SK-N-SH (cell line): Measurements from ENCODE around the gene TMEM123. TPM values are rescaled to one million over a fixed set of nuclear protein-coding genes. Genes with fewer than 3 reads are reported as not detected.

Experiments used
- CTCF ChIA-PET: fragments of 300-600, 350-600 bp; formaldehyde crosslinking; extraction: SDS; loops from one replicate; lab custom pipeline; 2021; lab: Yijun Ruan, JAX
- POLR2A ChIA-PET: fragments of 350-600 bp; sonication (Branson Sonifier 250); formaldehyde crosslinking; extraction: SDS; loops from one replicate; lab custom pipeline; 2020; ENCODE audit warnings: antibody characterized with exemption, inconsistent platforms; lab: Yijun Ruan, JAX
- DNase-seq: peaks from one replicate; pipeline ENCODE4 v3.0.0; 2012
- H2AFZ ChIP-seq: fragments of 200-600 bp; sonication (generic); 2 replicates; pipeline ENCODE4 v1.8.1; 2016; ENCODE audit warnings: antibody characterized with exemption, mild to moderate bottlenecking, low read depth
- H3F3A ChIP-seq: fragments of 200-600 bp; sonication (generic); replicated peaks from 2 replicates; pipeline ENCODE3; 2016; ENCODE audit warnings: antibody characterized with exemption, mild to moderate bottlenecking; ENCODE audit not compliant: insufficient read depth
- H3K27ac ChIP-seq, 2 experiments: fragments of 200-500 bp in 1 of 2; fragments of 200-600 bp in 1 of 2; sonication (Bioruptor generic) in 1 of 2; sonication (generic), shearing (Covaris generic) in 1 of 2; 2 replicates each; pipeline versions ENCODE4 v1.5.1 to v1.6.1; 2014 to 2016; ENCODE audit warnings: low read depth in 2 of 2, inconsistent platforms in 1 of 2, low read length in 1 of 2, mild to moderate bottlenecking in 1 of 2, mixed read lengths in 1 of 2
- H3K27me3 ChIP-seq: fragments of 200-600 bp; sonication (generic), shearing (Covaris generic); 2 replicates; pipeline ENCODE4 v1.6.1; 2016; ENCODE audit warnings: mixed run types; ENCODE audit not compliant: insufficient read depth
- H3K36me3 ChIP-seq, 2 experiments: fragments of 200-500 bp in 1 of 2; fragments of 200-600 bp in 1 of 2; sonication (Bioruptor generic) in 1 of 2; sonication (generic) in 1 of 2; replicated peaks in 1 of 2; 2 replicates each; pipeline versions ENCODE3 to v1.5.1; 2014 to 2016; ENCODE audit warnings: low read length in 1 of 2, mild to moderate bottlenecking in 1 of 2; ENCODE audit not compliant: insufficient read depth in 2 of 2, control insufficient read depth in 1 of 2
- H3K4me1 ChIP-seq, 2 experiments: fragments of 200-500 bp in 1 of 2; fragments of 200-600 bp in 1 of 2; sonication (Bioruptor generic) in 1 of 2; sonication (generic), shearing (Covaris generic) in 1 of 2; 2 replicates each; pipeline versions ENCODE4 v1.5.1 to v1.6.1; 2014 to 2016; ENCODE audit warnings: low read depth in 1 of 2, low read length in 1 of 2, mixed run types in 1 of 2; ENCODE audit not compliant: insufficient read depth in 2 of 2, control insufficient read depth in 1 of 2
- H3K4me2 ChIP-seq: fragments of 200-600 bp; sonication (generic), shearing (Covaris generic); 2 replicates; pipeline ENCODE4 v1.6.1; 2017; ENCODE audit warnings: mixed run types
- H3K4me3 ChIP-seq, 2 experiments: fragments of 200-500 bp in 1 of 2; fragments of 200-600 bp in 1 of 2; sonication (Bioruptor generic) in 1 of 2; sonication (generic), shearing (Covaris generic) in 1 of 2; 2 replicates each; pipeline versions ENCODE4 v1.5.1 to v1.8.1; 2014 to 2016; ENCODE audit warnings: low read depth in 2 of 2, inconsistent platforms in 1 of 2, low read length in 1 of 2, mild to moderate bottlenecking in 1 of 2, mixed read lengths in 1 of 2, moderate library complexity in 1 of 2
- H3K79me2 ChIP-seq: fragments of 200-600 bp; sonication (generic); 2 replicates; pipeline ENCODE4 v1.8.1; 2017; ENCODE audit warnings: mild to moderate bottlenecking; ENCODE audit not compliant: insufficient read depth
- H3K9ac ChIP-seq: fragments of 200-600 bp; sonication (generic); 2 replicates; pipeline ENCODE4 v1.6.1; 2017; ENCODE audit warnings: mixed run types
- H3K9me2 ChIP-seq: fragments of 200-600 bp; sonication (generic); 2 replicates; pipeline ENCODE4 v1.6.1; 2017; ENCODE audit warnings: mixed run types
- H3K9me3 ChIP-seq: fragments of 200-600 bp; sonication (generic); 2 replicates; pipeline ENCODE4 v1.6.1; 2017; ENCODE audit warnings: mixed run types, mild to moderate bottlenecking, moderate library complexity
- H4K20me1 ChIP-seq: fragments of 200-600 bp; sonication (generic); 2 replicates; pipeline ENCODE4 v1.6.1; 2017; ENCODE audit warnings: mild to moderate bottlenecking, mixed run types; ENCODE audit not compliant: insufficient read depth
- EP300 ChIP-seq, 2 experiments: IDR thresholded peaks; 2 replicates each; pipeline versions ENCODE4 v1.4.0 to v1.6.1; 2012; ENCODE audit warnings: borderline replicate concordance in 1 of 2, low read depth in 1 of 2, low read length in 1 of 2
- EZH2phosphoT487 ChIP-seq: fragments of 200-600 bp; sonication (generic); IDR thresholded peaks from 2 replicates; pipeline ENCODE4 v1.6.1; 2017; ENCODE audit warnings: low read depth, mixed run types, mild to moderate bottlenecking, antibody characterized with exemption, moderate library complexity, borderline replicate concordance
- FOSL2 ChIP-seq: IDR thresholded peaks from 2 replicates; pipeline ENCODE4 v1.4.0; 2012; ENCODE audit warnings: low read depth, mild to moderate bottlenecking, moderate library complexity, borderline replicate concordance
- GATA2 ChIP-seq: sonication (generic); formaldehyde crosslinking; IDR thresholded peaks from 2 replicates; pipeline ENCODE4 v1.5.0; 2020; ENCODE audit warnings: mild to moderate bottlenecking, missing genetic modification reagents
- JUND ChIP-seq: IDR thresholded peaks from 2 replicates; pipeline ENCODE4 v1.4.0; 2012
- MEF2A ChIP-seq: IDR thresholded peaks from 2 replicates; pipeline ENCODE4 v1.4.0; 2012; ENCODE audit warnings: low read depth, borderline replicate concordance
- NFIC ChIP-seq: IDR thresholded peaks from 2 replicates; pipeline ENCODE4 v1.4.0; 2012; ENCODE audit warnings: borderline replicate concordance
- NRF1 ChIP-seq: IDR thresholded peaks from 2 replicates; pipeline ENCODE4 v1.6.1; 2012; ENCODE audit warnings: low read depth, mild to moderate bottlenecking, low read length
- PBX3 ChIP-seq: IDR thresholded peaks from 2 replicates; pipeline ENCODE4; 2012
- POLR2AphosphoS5 ChIP-seq: IDR thresholded peaks from 2 replicates; pipeline ENCODE4 v1.6.1; 2012; ENCODE audit warnings: low read depth, low read length
- RAD21 ChIP-seq: IDR thresholded peaks from 2 replicates; pipeline ENCODE4 v1.6.1; 2012; ENCODE audit warnings: mild to moderate bottlenecking, low read length
- RFX5 ChIP-seq: IDR thresholded peaks from 2 replicates; pipeline ENCODE4 v1.6.1; 2012; ENCODE audit warnings: mild to moderate bottlenecking, improper control_type of control experiment, low read length
- RXRA ChIP-seq: IDR thresholded peaks from 2 replicates; pipeline ENCODE4 v1.4.0; 2012; ENCODE audit warnings: low read depth, mild to moderate bottlenecking, borderline replicate concordance
- SMC3 ChIP-seq: IDR thresholded peaks from 2 replicates; pipeline ENCODE4 v1.6.1; 2012; ENCODE audit warnings: low read depth, low read length, improper control_type of control experiment
- TAF1 ChIP-seq: IDR thresholded peaks from 2 replicates; pipeline ENCODE4 v1.6.1; 2012; ENCODE audit warnings: low read depth, mild to moderate bottlenecking, low read length, moderate library complexity, borderline replicate concordance
- TCF12 ChIP-seq: IDR thresholded peaks from 2 replicates; pipeline ENCODE4 v1.4.0; 2012
- USF1 ChIP-seq: IDR thresholded peaks from 2 replicates; pipeline ENCODE4 v1.4.0; 2012; ENCODE audit warnings: low read depth, borderline replicate concordance
- WGBS: methylation state at CpG from one replicate; pipeline ENCODE4 v1.1.6; 2017; ENCODE audit warnings: low lambda C conversion rate; 5-methylcytosine and 5-hydroxymethylcytosine counted together
- polyA plus RNA-seq, 3 experiments: library from polyadenylated mRNA; depleted of rRNA; stranded (reverse); fragments of >200 nt; gene quantifications; 2 replicates each; pipeline ENCODE4 v1.2.3, GENCODE V29; 2012
- TF ChIP-seq, protein P1 (sequence below): IDR thresholded peaks from 2 replicates; pipeline ENCODE4 v1.4.0; 2012; ENCODE audit warnings: low read depth

The TMEM123 gene
- polyA plus RNA-seq, 1 of the 3 experiments (the other 2 are of a cell fraction), result 86.1 TPM

DNA sequence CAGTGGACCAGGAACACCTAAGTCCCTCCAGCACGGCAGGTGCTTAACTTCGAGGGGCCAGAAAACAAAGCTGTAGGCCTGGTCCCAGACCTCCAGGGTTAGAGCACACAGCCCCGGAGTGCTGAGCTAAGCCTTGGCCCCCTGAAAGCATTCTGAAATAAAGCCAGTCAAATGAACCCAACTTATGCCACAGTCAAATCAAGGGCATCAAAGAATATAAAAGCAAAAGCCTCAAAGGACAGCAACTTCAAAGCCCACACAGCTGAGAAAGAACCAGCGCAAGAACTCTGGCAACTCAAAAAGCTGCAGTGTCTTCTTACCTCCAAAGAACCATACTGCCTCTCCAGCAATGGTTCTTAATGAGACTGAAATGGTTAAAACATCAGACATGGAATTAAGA, 39.1 kb downstream of the TMEM123 start:
- TF ChIP-seq NFIC (no peak), NRF1 (no peak), JUND (no peak), FOSL2 (no peak)
- H3K4me1 ChIP-seq, result peaks cover 0 to 8% of the 10 kb centered on the region in 2 experiments; a peak in 3 of 4 replicates
- WGBS, result 95% methylated on average over 3 of the region's 4 CpGs

DNA sequence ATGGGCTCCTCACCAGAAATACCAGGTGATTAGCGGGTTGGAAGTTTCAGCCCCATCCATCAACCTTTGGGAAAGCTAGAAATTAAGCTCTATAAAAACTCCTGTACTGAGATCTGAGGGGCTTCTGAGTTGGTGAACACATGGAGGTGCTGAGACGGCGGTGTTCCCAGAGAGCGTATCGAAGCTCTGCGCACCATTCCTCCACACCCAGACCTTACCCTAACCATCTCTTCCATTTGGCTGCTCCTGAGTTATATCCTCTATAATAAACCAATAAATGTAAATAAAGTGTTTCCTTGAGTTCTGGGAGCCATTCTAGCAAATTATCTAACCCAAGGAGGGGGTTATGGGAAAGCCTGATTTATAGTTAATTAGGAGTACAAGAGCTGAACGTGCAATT, 41.4 kb downstream of the TMEM123 start:
- Histone ChIP-seq H2AFZ (no peak overlapping the region), H3K4me1 (peaks cover 0 to 8% of the 10 kb centered on the region in 2 experiments; a peak in 3 of 4 replicates), H3K9me2 (no peaks in the 10 kb centered on the region), H3K4me2 (no peak overlapping the region), H3K36me3 (peaks cover 0 to 15% of the 10 kb centered on the region in 2 experiments), H3F3A (peaks cover 23% of the 10 kb centered on the region), H3K27me3 (no peaks in the 10 kb centered on the region), H3K9ac (no peak overlapping the region), H3K9me3 (no peaks in the 10 kb centered on the region), H3K27ac (peak overlapping the region in 1 of 2 experiments; percentile 61; a peak in 1 of 4 replicates), H4K20me1 (0 out of 2 replicates have a peak, but pooled peaks cover 5% of the 10 kb centered on the region), H3K79me2 (peaks cover 78% of the 10 kb centered on the region), H3K4me3 (no peak overlapping the region)
- no peak for TF ChIP-seq MEF2A
- no peak for DNase-seq
- 97% methylated on average over 7 of the region's 7 CpGs for WGBS
- ChIA-PET POLR2A (no interaction called here), CTCF (no interaction called here)

More for the DNA sequence above, 39.1 kb downstream of the TMEM123 start:
- Histone ChIP-seq H3K27me3 (no peaks in the 10 kb centered on the region), H3F3A (peaks cover 23% of the 10 kb centered on the region), H3K4me3 (no peak overlapping the region), H3K9me2 (no peaks in the 10 kb centered on the region), H3K4me2 (no peak overlapping the region), H3K9ac (no peak overlapping the region), H4K20me1 (0 out of 2 replicates have a peak, but pooled peaks cover 5% of the 10 kb centered on the region), H3K79me2 (peaks cover 83% of the 10 kb centered on the region), H2AFZ (no peak overlapping the region), H3K9me3 (peaks cover 7% of the 10 kb centered on the region; the same call in 1 of the 2 replicates), H3K27ac (no peak overlapping the region), H3K36me3 (peaks cover 0 to 18% of the 10 kb centered on the region in 2 experiments)
- ChIA-PET POLR2A (no interaction called here), CTCF (interaction anchor here (0.7 kb wide), 1 partner anchor 82 kb away, joined by 3 read pairs; no protein-coding TSS in a partner anchor)
- DNase-seq, result no peak

DNA sequence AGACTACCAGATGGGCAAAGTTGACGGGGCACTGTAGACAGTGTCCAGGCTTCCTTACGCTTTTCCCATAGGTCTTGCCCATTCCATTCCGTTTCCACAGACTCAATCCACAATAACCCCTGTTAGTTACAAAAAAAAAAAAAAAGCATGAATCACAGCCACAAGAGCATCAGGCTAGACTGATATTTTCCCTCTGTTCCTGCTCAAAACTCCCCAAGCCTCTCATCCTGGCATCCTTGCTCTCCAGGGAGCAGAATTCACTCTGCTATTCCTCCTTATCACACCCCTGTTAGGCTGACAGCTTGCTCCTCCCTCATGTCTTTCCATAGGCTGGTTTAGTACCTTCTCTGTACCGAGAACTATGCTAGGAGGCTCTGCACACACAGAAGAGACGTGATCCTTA, 42.2 kb downstream of the TMEM123 start:
- no peaks in the 10 kb centered on the region for H3K9me2 ChIP-seq
- 64% methylated on average over 4 of the region's 5 CpGs for WGBS
- TF ChIP-seq GATA2 (CRISPR knock-in tag), result peak; percentile 30; the same call in 1 of the 2 replicates
- TF ChIP-seq TCF12, result no peak
- 0 out of 2 replicates have a peak, but pooled peaks have one; percentile 6 for TF ChIP-seq SMC3
- TF ChIP-seq POLR2AphosphoS5, result no peak
- TF ChIP-seq RAD21, result no peak
- TF ChIP-seq USF1, result no peak
- TF ChIP-seq, protein P1, sequence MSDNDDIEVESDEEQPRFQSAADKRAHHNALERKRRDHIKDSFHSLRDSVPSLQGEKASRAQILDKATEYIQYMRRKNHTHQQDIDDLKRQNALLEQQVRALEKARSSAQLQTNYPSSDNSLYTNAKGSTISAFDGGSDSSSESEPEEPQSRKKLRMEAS, result no peak
- no peak for TF ChIP-seq EZH2phosphoT487
- no peak for TF ChIP-seq TAF1
- no peak for TF ChIP-seq RFX5
- 0 out of 2 replicates have a peak, but pooled peaks have one; percentile 14 for TF ChIP-seq PBX3
- no peak for TF ChIP-seq EP300 (IDR thresholded peaks at IDR 0.05; ENCODE audit: borderline replicate concordance in 1 of 2, low read depth in 1 of 2, low read length in 1 of 2)
- no peak for TF ChIP-seq JUND
- no peak for TF ChIP-seq RXRA
- TF ChIP-seq, all 33 proteins: peak for 3
- peaks cover 26% of the 10 kb centered on the region for H3F3A ChIP-seq
- H4K20me1 ChIP-seq, result 0 out of 2 replicates have a peak, but pooled peaks cover 5% of the 10 kb centered on the region
- CTCF ChIA-PET, result interaction anchor here (0.6 to 1.3 kb wide), 2 partner anchors 13 to 981 kb away, joined by 3 read pairs; no protein-coding TSS in a partner anchor
- no peak overlapping the region for H3K4me2 ChIP-seq
- H3K9me3 ChIP-seq, result no peaks in the 10 kb centered on the region
- H3K27ac ChIP-seq, result peak overlapping the region; percentile 25 to 61; a peak in 2 of 4 replicates
- peaks cover 0 to 8% of the 10 kb centered on the region in 2 experiments; a peak in 3 of 4 replicates for H3K4me1 ChIP-seq
- H3K4me3 ChIP-seq, result no peak overlapping the region
- H3K27me3 ChIP-seq, result no peaks in the 10 kb centered on the region
- H3K9ac ChIP-seq, result no peak overlapping the region
- POLR2A ChIA-PET, result no interaction called here
- peaks cover 0 to 21% of the 10 kb centered on the region in 2 experiments for H3K36me3 ChIP-seq
- DNase-seq, result peak; percentile 22
- no peak overlapping the region for H2AFZ ChIP-seq
- H3K79me2 ChIP-seq, result peaks cover 74% of the 10 kb centered on the region
